Dedifferentiated amniotic fluid mesenchymal stem cell (primary cell): ENCODE data around the gene UNC93B1.
"Not testable (repeated sequence)": the region's sequence is repeated elsewhere in the genome, so short reads cannot be mapped to it uniquely, and the experiment has no call there.

Experiments used
- DNase-seq: peaks from one replicate; pipeline ENCODE4 v3.0.0-alpha.2; 2016; ENCODE audit errors: extremely low spot score

Gene UNC93B1

DNA sequence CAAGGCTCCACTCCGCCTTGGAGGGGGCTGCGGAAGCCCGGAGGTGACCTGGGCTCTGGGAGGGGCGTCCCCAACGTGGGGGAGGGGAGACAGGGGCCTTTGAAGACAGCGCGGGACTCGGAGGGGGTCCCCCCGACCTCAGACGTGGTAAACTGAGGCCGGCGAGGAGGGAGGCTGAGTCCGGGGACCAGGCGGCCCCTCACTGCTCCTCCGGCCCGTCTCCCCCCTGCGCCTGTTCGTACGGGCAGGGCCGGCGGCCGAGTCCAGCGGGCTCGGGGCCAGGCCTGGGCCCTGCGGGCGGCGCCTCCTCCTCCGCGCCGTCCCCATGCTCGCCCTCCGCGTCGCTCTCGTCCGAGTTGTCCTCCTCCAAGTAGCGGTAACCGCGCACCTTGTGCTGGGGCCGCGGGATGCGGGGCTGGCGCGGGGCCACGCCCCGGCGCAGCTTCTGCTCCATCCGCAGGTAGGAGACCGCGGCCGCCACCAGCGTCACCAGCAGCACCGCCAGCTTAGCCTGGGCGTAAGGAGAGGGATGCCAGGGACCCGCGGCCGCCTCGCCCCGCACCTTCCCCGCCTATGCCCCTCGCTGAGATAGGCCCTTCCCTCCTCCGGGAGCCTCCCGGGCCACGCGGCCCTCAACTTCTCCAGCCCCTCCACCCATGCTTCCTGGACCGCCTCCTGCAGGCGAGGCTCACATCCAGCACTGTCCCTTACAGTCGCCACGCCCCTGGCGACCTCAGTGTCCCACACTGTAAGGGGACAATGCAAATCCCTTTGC is 12.4 kb downstream of the UNC93B1 start:
- DNase-seq = not testable (repeated sequence)

DNA sequence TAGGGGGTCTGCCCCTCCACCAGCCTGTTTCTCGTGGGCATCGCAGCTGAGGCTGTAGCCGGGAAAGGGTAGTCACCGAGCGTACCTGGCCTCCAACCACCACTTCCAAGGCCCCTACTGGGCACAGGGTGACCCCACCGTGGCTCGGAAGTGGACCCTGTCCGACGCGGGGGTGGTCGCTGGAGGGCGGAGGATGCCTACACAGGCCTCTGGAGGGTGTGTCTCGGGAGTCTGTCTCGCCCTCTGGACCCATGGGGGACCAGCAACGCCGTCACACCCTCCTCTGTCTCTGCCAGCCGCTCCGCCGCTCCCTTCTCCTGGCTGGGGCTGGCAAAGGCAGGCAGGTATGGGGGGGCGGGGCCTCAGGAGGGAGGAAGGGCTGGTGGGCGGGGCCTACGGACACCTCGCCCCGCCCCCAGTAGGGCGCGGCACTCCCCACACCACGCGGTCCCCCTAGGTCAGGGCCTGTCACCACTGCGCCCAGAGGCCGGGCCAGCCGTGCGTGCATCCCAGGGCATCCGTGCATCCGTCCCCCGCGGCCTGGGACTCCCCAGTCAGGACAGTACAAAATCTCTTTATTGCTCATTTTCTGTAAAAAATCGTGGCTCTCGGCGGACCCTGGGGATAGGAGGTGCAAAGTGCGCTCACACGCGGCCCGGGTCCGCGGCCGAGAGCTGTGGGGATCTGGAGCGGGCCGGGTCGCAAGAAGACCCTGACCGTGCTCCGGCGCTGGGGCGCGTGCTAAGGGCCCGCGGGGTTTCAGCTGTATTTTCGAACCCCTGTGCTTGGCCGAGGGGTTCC is 13.2 kb downstream of the UNC93B1 start:
- DNase-seq = not testable (repeated sequence)

DNA sequence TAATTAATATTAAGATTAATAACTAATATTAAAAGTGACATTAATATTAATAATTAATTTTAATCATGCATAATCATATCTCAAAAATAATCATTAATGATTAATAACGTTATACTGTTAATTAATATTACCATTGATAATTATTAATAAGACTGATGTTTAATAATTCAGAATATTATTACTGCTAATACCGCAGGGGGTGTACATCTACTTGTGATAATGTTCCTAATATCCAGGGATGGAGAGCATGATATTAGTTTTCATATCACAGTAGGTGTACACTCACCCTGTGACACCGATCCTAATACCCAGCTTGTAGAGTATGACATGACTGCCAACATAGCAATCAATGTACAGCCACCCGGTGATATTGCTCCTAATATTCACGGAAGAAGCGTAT is 18.6 kb downstream of the UNC93B1 start:
- not testable (repeated sequence) for DNase-seq

DNA sequence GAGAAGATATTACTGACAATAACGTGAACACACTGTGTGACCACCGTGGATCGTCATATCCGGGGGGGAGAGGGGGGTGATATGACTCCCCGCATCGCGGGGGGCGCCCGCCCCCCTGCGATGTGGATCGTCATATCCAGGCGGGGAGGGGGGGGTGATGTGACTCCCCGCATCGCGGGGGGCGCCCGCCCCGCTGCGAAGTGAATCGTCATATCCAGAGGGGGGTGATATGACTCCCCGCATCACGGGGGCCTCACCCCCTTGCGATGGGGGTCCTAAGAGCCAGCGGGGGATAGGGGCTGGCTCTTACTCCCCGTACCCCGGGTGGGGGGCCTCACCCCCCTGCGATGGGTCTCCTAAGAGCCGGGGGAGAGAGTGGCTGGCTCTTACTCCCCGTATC is 19.9 kb downstream of the UNC93B1 start:
- DNase-seq = no peak

DNA sequence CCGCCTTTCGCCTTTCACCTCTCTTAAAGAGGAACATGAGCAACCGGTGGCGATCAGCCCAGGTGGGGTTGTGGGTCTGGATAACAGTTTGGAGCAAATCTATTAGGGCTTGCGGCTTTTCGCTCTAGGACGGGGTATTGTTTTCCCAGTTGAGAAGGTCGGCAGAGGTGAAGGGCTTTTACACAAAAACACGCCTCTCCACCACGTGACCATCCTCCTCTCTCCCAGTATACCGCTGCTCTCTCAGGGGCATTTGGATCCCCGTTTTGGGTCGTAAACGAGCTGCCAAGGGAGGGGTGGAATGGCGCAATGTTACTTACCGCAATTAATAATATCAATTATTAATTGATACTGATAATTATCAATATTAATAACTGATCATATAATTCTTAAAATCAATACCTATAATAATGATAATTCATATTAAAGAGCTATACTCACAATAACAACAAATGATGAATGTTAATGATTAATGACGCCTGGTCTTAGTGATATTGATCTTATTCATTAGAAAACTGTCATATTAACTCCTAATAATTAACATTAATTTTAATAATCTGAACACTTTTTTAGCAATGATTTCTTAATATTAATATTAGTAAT is 21.5 kb downstream of the UNC93B1 start:
- not testable (repeated sequence) for DNase-seq

DNA sequence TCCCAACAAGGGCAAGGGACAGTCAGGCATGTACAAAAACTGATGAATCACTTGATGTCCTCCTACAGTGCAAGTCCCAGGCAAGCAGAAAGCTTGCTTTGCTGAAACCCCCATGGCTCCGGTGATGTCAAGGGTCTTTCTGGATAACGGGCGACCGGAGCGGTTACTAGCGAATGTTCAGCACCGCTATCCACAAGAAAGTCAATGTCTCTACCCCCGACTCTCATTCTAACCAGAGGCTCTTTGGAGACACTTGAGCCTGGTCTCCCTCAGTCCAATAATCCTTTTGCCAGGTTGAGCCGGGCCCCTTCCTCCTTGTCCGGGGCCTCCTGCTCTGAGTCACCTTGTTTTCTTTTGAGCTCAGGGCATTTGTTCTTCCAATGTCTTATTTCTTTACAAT is 22.7 kb downstream of the UNC93B1 start:
- not testable (repeated sequence) for DNase-seq

DNA sequence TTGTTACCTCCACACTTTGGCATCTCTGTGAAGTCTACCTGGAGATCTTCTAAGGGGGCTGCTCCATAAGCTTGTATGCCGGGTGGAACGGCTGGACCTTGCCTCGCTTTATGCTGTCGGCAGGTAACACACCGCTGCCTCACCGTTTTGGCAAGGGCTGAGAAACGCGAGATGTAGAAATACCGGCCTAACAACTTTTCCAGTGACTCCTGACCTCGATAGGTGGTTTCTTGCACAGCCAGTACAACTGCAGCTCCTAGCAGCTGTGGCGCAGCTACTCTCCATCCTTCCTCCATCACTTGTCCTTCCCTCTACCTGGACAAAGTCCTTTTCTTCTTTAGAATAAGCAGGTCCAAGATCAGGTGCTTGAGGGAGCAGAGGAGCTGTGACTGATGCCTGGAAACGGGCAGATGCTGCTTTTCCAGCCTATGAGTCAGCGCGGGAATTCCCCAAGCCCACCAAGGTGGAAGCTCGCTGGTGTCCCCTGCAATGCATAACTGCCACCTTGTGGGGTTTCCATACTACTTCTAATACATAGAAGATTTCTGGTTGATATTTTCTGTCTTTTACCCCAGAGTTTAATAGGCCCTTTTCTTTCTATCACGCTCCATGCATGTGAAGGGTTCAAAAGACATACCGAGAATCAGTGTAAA is 25.0 kb downstream of the UNC93B1 start:
- DNase-seq = not testable (repeated sequence)

DNA sequence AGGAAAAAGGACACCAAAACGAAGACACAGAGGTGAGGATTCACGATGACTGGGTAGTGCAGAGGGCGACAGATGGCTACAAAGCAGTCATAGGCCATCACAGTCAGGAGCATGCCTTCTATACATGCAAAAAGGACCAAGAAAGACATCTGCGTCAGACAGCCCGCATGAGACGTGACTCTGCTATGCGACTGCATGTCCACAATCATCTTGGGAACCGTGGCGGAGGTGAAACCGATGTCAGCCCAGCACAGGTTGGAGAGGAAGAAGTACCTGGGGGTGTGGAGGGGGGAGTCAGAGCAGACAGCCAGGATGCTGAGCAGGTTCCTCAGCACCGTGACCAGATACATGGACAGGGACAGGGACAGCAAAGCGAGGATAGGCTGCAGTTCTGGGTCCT is 29.2 kb downstream of the UNC93B1 start:
- DNase-seq = not testable (repeated sequence)

DNA sequence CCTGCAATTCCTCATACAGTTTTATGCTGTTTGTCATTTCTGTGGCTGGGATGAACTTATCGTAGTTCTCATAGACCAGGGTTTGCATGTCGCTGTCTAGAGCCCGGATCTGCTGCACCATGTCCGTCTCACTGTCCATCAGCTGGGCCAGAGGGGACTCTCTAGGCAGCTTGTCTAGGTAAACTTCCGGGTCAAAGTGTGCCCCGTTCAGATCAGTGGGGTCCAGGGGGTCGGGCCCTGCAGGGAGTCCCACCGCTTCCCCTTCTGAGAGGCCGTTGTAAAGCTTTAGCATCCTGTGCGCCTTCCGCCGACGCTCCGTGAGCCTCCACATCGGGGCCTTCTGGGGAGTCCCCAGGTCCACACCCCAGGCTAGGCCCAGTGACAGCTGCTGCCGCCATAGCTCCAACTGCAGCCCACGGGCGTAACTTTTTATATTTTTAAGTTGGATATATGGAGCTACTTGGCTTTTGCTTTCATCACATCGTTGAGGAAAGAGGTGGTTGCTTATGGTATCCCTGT is 38.0 kb downstream of the UNC93B1 start:
- not testable (repeated sequence) for DNase-seq

DNA sequence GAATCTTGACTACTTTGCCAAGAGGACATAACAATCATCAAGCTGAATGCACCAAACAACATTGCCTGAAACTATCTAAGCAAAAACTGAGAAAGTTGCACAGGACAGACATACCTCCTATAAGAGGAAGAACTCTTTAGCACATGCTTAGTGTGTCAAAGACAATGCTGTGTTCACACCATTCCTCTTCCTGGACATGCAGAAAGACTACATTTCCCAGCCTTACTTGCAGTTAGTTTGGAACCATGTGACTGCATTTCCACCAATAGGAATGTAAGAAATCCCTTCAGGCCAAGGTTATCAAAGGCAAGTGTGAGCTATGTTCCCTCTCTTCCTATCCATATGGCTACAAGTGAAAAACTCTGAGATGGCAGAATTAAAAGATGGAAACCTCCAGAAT is 39.2 kb downstream of the UNC93B1 start:
- DNase-seq = not testable (repeated sequence)

DNA sequence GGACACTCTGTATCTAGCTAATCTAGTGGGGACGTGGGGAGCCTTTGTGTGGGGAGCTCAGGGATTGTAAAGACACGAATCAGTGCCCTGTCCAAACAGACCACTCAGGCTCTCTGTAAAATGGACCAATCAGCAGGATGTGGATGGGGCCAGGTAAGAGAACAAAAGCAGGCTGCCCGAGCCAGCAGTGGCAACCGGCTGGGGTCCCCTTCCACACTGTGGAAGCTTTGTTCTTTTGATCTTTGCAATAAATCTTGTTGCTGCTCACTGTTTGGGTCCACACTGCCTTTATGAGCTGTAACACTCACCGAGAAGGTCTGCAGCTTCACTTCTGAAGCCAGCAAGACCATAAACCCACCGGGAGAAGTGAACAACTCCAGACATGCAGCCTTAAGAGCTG is 40.0 kb downstream of the UNC93B1 start:
- not testable (repeated sequence) for DNase-seq

DNA sequence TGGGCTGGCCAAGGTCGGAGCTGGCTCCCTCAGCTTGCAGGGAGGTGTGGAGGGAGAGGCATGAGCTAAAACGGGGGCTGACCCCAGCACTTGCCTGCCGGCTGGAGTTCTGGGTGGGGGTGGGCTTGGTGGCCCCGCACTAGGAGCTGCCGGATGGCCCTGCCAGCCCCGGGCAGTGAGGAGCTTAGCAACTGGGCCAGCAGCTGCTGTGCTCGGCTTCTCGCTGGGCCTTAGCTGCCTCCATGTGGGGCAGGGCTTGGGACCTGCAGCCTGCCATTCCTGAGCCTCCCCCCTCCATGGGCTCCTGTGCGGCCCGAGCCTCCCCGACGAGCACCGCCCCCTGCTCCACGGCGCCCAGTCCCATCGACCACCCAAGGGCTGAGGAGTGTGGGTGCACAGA is 40.7 kb downstream of the UNC93B1 start:
- DNase-seq = not testable (repeated sequence)

DNA sequence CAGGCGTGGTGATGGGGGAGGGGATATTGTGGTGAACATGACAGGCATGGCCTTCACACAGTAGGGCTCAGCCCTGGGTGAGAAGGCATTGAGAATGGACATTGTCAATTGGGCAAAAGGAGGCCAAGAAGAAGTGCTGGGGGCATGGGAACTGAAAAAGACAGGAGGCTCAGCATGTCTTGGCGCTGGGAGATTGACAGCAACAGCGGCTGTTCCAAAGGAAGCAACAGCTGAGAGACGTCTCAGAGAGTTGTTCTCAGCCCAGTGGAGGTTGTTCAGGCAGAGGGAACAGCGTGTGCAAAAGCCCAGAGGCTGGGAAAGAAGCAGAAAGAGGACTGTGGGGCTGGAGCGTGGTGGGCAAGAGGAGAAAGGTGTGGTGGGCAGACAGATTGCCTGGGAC is 47.7 kb downstream of the UNC93B1 start:
- DNase-seq = not testable (repeated sequence)

DNA sequence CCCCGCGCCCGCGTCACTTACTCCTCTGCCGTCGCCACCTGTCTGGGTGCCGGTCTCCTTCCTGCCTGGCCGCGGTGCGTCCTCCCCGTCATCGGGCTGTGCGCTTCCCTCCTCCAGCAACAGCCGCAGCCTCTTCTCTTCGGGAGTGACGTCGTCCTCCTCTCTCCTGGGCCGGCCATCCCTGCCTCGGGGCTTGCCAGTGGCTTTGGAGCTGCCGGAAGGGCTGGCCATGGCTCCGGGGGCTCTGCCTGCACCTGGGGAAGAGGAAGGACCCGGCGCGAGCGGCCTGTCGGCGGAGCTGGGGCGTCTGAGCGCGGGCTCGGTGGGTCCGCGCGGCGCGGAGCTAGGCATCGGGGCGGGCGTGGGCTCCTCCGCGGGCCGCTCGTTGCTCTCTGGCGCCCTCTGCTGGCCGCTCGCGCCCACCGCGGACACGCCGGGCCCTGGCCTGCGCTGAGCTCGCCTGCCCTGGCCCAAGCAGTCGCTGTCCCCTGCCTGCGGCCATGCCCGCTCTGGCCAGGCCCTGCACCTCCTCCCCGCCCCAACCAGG is 48.4 kb downstream of the UNC93B1 start:
- peak; percentile 30 for DNase-seq

DNA sequence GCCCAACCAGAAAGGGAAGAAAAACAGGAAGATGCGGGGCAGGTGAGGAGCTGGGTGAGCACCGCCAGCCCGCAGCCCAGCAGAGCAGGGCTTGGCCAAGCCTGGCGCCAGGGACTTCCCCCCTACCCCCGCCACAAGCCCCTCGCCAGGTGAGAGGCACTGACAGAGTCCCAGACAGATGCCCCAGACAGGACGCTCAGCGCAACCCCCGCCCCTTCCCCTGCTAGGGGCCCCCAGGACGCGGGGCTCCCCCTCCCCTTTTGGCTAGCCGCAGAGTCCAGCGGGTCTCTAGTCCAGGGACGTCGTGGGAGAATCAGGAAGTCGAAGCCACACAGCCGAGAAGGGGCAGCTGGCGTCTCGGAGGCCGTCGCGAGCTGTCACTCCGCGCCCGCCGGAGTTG is 48.9 kb downstream of the UNC93B1 start:
- not testable (repeated sequence) for DNase-seq

DNA sequence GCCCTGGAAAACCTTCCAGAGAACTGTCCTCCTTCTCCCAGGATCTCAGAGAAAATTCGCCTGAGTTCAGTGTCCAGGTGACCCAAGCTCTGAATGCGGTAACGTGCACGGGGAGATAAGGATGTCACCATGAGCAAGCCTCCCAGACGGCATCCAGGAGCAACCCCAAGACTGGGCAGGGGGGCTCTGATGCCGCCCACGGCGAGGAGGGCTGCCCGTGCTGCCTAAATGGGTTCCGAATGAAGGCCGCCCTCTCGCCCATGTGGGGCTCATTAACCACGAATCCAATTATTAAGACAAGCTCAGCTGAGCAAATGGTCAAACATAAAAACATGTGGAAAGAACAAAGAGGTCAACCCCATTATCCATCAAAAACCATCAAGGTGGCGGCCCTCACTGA is 49.6 kb downstream of the UNC93B1 start:
- not testable (repeated sequence) for DNase-seq

DNA sequence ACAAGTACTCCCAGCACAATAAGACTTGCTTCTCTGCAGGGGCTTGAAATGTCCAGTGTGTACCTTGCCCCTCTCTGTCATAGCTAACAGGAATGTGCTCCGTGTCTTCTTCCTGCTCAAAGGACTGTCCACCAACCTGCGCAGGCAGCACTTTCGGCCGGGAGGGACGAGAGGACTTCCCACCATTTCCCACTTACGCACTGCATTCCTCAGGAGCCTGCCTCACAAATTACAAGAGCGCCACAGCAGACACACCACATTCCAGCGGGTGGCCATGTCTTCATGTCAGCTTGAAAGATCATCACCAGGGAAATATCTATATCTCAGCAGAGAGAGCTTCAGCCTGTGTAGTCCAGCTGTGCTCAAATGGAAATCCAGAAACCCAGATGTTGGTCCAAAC is 53.2 kb downstream of the UNC93B1 start:
- DNase-seq = not testable (repeated sequence)

DNA sequence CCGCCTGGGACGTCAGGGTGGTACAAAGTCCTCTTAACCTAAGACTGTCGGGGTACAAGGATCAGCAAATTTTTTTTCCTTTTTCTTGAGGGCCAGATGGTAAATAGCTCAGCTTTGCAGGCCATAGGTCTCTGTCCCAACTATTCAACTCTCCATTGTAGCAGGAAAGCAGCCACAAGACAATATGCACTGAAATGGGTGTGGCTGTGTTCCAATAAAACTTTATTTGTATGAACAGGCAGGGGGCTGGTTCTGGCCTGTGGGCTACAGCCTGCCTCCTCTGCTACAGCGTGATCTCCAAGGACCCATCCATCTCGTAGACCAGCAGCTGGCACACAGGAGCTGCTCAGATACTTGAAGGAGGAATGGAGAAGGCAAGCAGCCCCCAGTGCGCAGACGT is 56.1 kb downstream of the UNC93B1 start:
- not testable (repeated sequence) for DNase-seq

DNA sequence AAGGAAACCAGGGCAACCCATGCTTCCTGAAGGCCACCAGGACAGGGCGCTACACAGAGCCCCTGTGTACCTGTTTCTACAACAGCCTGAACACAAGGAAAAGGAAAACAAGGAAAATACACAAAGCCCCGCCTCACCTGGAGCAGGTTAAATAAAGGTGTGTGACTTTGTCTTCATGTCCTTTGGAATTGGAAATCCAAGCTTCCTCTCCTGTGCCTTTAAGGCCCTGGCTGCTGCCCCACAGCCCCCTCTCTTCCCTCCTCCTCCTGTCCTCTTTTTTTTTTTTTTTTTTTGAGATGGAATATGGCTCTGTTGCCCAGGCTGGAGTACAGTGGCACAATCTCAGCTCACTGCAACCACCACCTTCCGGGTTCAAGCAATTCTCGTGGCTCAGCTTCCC is 57.5 kb downstream of the UNC93B1 start:
- not testable (repeated sequence) for DNase-seq

DNA sequence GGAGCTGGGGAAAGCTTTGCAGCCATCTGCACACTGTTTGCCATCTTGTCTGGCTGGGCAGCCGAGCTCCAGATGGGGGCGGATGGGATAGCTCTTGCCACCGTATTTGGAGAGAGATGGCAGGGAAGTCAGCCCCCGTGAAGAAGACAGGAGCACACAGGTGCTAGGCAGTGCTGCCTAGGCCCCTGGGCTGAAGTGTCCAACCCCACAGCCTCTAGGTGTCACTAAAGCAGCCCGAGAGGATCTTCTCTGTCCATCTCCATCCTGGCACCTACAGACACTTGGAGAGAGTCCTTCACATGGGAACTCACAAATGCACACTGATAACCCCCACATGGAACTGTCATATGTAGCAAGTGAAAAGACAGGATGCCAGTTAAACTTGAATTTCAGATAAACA is 60.5 kb downstream of the UNC93B1 start:
- not testable (repeated sequence) for DNase-seq
